ENCODE data around the gene GPD1. TPM values are rescaled to one million over a fixed set of nuclear protein-coding genes. Genes with fewer than 3 reads are reported as not detected.

Gene GPD1
- 1 to 10 TPM; 1.1 to 2.0 TPM for total RNA-seq
- polyA plus RNA-seq: not detected

DNA sequence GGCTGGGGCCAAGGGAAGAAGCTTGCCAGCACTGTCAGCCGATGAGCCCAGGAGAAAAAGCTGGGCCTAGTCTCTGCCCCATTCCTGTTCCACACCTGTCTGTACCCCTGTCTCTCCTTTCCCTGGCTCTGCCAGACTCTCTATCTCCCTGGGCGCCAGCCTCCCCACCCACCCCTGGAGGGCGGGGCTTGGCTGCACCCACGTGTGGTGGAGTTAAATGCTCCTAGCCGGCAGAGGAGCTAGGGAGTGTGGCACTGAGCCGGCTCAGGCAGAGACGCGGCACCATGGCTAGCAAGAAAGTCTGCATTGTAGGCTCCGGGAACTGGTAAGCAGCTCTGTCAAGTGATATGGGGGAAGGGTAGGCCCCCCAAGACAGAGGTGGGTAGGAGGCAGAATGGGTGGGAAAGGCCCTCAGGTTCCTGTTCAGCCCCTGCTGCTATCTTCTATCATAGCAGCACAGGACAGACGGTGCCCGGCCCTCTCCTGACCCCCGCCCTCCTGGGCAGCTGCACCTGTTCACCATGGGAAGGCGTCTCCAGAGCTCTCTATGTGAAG lies at the start of gene GPD1:
Gene GPD1 (plus strand): TSS at position 242 of the 555 bp plus-strand sequence. CDS start 43 bp downstream, at position 285.
- ChIA-PET CTCF (ENCODE audit: partially characterized antibody) (interaction anchor here (1.2 to 16.0 kb wide), 4 partner anchors 8 to 72 kb away, joined by 3 to 316 read pairs (median 20); partner anchors contain the start of genes CERS5, COX14 and SMARCD1), POLR2A (ENCODE audit: partially characterized antibody) (interaction anchor here (0.7 to 1.1 kb wide), 3 partner anchors 8 to 64 kb away, joined by 3 to 4 read pairs (median 3); partner anchors contain the start of genes CERS5 and COX14)
- Mint-ChIP-seq H3K27ac (peak within 1 kb of the TSS in 2 of 7 donors; percentile 30 to 64), H3K27me3 (peaks cover 0 to 1% of the 10 kb centered on the region in 2 donors), H3K4me3 (no peak within 1 kb of the TSS), H3K36me3 (peaks cover 13 to 29% of the 10 kb centered on the region in 2 donors), H3K4me1 (no peaks in the 10 kb centered on the region), H3K9me3 (no peaks in the 10 kb centered on the region)
- no peaks in the 10 kb centered on the region for H3K4me1 ChIP-seq (ENCODE audit: insufficient read depth, low read length)
- intact Hi-C loops (cut with micrococcal nuclease): no loop called here
- DNase-seq: no peak
- peaks cover 20% of the 10 kb centered on the region for H3K36me3 ChIP-seq (ENCODE audit: insufficient read depth, low read length)
- no peak within 1 kb of the TSS for H3K27ac ChIP-seq (ENCODE audit: low read depth, low read length)
- no peak within 1 kb of the TSS for H3K4me3 ChIP-seq (ENCODE audit: low read length in 2 of 2)
- no peaks in the 10 kb centered on the region for H3K9me3 ChIP-seq (ENCODE audit: control insufficient read depth in 1 of 2, low read length in 2 of 2)
- no peaks in the 10 kb centered on the region for H3K27me3 ChIP-seq (ENCODE audit: insufficient read depth, low read length)

DNA sequence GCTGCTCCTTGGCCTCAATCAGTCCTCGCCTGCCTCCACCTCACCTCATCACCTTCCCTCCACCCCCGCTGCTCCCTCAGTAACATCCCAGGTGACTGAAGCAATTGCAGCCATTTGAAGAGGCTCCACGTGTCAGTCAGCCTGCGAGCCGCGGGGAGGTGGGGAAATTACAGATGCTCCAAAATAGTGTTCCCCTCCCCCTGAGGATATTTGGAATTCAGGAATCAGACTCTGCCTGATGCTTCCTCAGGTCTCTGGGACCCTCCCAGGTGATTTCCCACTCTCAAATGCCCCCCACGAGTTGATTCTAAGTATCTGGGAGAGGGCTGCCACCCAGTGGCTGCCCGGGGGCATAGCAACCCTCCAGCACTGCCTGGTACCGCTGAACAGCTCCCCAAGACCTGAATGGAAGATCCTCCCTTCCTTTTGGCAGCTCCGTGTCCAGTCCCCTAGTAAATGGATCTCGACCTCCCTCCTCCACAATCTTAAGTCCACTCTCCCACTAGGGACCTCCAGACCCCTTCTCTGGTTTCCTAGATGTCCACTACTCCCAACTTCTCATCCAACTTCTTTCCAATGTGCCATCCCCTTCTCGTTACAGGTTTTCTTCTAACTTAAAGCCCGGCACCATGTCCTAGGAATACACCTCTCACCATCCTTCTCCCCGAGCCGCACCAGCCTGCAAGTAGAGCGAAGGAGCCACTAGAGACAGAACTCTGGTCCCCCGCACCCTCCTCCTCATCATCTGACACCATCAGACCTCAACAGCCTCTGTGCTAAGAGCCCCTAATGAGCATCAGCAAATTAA lies 47.8 kb upstream of the GPD1 start:
- H3K36me3 ChIP-seq (ENCODE audit: insufficient read depth, low read length): no peaks in the 10 kb centered on the region
- no peaks in the 10 kb centered on the region for H3K9me3 ChIP-seq (ENCODE audit: control insufficient read depth in 1 of 2, low read length in 2 of 2)
- ChIA-PET CTCF (ENCODE audit: partially characterized antibody) (interaction anchor here (0.8 to 4.5 kb wide), 18 partner anchors 8 to 770 kb away, joined by 3 to 75 read pairs (median 4); partner anchors contain the start of gene RACGAP1), POLR2A (ENCODE audit: partially characterized antibody) (interaction anchor here (1.8 to 2.0 kb wide), 2 partner anchors 56 to 89 kb away, joined by 4 to 6 read pairs; partner anchors contain the start of gene COX14)
- intact Hi-C loops (cut with micrococcal nuclease): loop anchor here (2.0 to 10.0 kb wide), 3 partner anchors 17 to 279 kb away; no protein-coding TSS in a partner anchor
- peak overlapping the region; percentile 43 to 94 (median 77) for H3K4me3 Mint-ChIP-seq
- peak; percentile 51 to 60 (median 54) for DNase-seq
- H3K36me3 Mint-ChIP-seq: no peaks in the 10 kb centered on the region
- no peak overlapping the region for H3K27ac ChIP-seq (ENCODE audit: low read depth, low read length)
- H3K4me3 ChIP-seq (ENCODE audit: low read length in 2 of 2): peak overlapping the region in 1 of 2 donors; percentile 15
- H3K9me3 Mint-ChIP-seq: no peaks in the 10 kb centered on the region
- peaks cover 17 to 35% (median 24%) of the 10 kb centered on the region in 4 donors for H3K4me1 Mint-ChIP-seq
- no peak overlapping the region for H3K27ac Mint-ChIP-seq
- H3K27me3 Mint-ChIP-seq: peaks cover 45 to 61% of the 10 kb centered on the region in 2 donors
- H3K4me1 ChIP-seq (ENCODE audit: insufficient read depth, low read length): peaks cover 24% of the 10 kb centered on the region
- peaks cover 22% of the 10 kb centered on the region for H3K27me3 ChIP-seq (ENCODE audit: insufficient read depth, low read length)

DNA sequence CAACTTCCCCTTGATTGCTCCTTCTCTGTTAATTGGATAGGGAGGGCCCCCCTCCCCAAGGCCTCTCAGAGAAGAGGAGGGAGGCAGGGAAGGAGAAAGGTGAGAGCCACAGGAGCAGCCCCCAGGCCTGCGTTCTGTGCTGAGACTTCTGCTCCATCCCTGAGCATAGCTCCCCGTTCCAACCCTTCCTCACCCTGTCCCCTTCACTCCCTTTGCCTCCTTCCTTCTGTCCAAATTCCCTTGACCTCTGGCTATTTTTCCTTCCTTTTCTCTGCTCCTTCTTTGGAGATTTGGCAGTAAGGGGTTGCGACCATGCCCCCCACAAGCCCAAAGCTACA lies 47.2 kb upstream of the GPD1 start:
- Mint-ChIP-seq H3K4me3 (peak overlapping the region in 7 of 8 donors; percentile 84 to 94 (median 91)), H3K27ac (peak overlapping the region in 1 of 7 donors; percentile 41), H3K9me3 (no peaks in the 10 kb centered on the region), H3K4me1 (peaks cover 17 to 37% (median 24%) of the 10 kb centered on the region in 4 donors), H3K27me3 (peaks cover 45 to 61% of the 10 kb centered on the region in 2 donors), H3K36me3 (no peaks in the 10 kb centered on the region)
- ChIA-PET POLR2A (ENCODE audit: partially characterized antibody) (interaction anchor here (1.8 to 2.0 kb wide), 2 partner anchors 55 to 89 kb away, joined by 4 to 6 read pairs; partner anchors contain the start of gene COX14), CTCF (ENCODE audit: partially characterized antibody) (interaction anchor here (0.9 to 4.5 kb wide), 14 partner anchors 10 to 769 kb away, joined by 3 to 75 read pairs (median 7); partner anchors contain the start of gene RACGAP1)
- Histone ChIP-seq H3K4me1 (ENCODE audit: insufficient read depth, low read length) (peaks cover 24% of the 10 kb centered on the region), H3K27ac (ENCODE audit: low read depth, low read length) (no peak overlapping the region), H3K4me3 (ENCODE audit: low read length in 2 of 2) (peak overlapping the region; percentile 34 to 52), H3K9me3 (ENCODE audit: control insufficient read depth in 1 of 2, low read length in 2 of 2) (no peaks in the 10 kb centered on the region), H3K36me3 (ENCODE audit: insufficient read depth, low read length) (no peaks in the 10 kb centered on the region), H3K27me3 (ENCODE audit: insufficient read depth, low read length) (peaks cover 22% of the 10 kb centered on the region)
- intact Hi-C loops (cut with micrococcal nuclease): loop anchor here (2.0 to 10.0 kb wide), 3 partner anchors 18 to 279 kb away; no protein-coding TSS in a partner anchor
- DNase-seq: no peak

DNA sequence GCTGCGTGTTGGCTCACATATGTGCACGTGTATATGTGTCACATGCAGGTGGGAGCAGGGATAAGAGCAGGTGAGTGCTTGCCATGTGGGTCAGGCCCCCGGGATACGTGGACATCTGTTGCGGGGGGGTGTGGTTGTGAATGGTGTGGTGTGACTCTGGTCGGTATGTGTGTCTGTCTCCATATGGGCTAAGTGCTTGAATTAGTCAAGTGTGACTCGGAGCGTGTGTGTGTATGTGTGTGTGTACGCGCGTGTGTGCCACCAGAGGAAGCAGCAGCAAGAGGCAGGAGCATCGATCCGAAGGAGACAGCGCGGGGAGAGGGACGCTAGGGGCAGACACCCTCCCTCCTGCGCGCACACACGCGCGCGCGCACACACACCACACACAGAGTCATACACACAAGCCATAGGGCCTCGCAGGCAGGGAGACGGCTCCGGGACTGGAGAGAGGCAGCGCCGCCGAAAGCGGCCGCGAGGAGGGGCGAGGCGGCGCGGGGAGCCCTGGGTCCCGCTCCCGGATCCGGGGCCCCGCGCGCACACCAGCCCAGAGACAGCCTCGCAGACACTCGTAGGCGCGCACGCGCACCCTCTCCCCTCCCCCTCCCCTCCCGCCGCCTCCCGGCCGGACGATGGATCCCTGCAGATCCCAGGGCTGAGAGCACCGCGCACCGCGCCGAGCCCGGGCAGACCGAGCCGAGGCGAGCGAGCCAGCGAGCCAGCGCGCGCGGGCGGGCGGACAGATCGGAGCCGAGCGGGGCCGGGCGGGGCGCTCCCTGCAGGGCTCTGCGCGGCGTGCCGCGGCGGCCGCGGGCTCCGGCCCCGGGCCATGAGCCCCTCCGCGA lies 46.6 kb upstream of the GPD1 start, which contains the start of gene ASIC1:
Gene ASIC1 (plus strand): TSS at position 597 of the 842 bp plus-strand sequence. CDS start 1,171 bp downstream, outside the sequence.
- Mint-ChIP-seq H3K4me1 (peaks cover 17 to 37% (median 24%) of the 10 kb centered on the region in 4 donors), H3K36me3 (no peaks in the 10 kb centered on the region), H3K9me3 (no peaks in the 10 kb centered on the region), H3K27me3 (peaks cover 41 to 57% of the 10 kb centered on the region in 2 donors), H3K4me3 (peak within 1 kb of the TSS; percentile 84 to 94 (median 90)), H3K27ac (peak within 1 kb of the TSS in 3 of 7 donors; percentile 7 to 41 (median 30))
- Histone ChIP-seq H3K27ac (ENCODE audit: low read depth, low read length) (no peak within 1 kb of the TSS), H3K27me3 (ENCODE audit: insufficient read depth, low read length) (peaks cover 20% of the 10 kb centered on the region), H3K4me1 (ENCODE audit: insufficient read depth, low read length) (peaks cover 24% of the 10 kb centered on the region), H3K36me3 (ENCODE audit: insufficient read depth, low read length) (no peaks in the 10 kb centered on the region), H3K4me3 (ENCODE audit: low read length in 2 of 2) (peak within 1 kb of the TSS; percentile 34 to 52), H3K9me3 (ENCODE audit: control insufficient read depth in 1 of 2, low read length in 2 of 2) (no peaks in the 10 kb centered on the region)
- intact Hi-C loops (cut with micrococcal nuclease): loop anchor here (2.0 to 10.0 kb wide), 3 partner anchors 18 to 280 kb away; no protein-coding TSS in a partner anchor
- DNase-seq: peak; percentile 23 to 67 (median 29)
- CTCF ChIA-PET (ENCODE audit: partially characterized antibody): interaction anchor here (1.1 to 4.5 kb wide), 10 partner anchors 10 to 190 kb away, joined by 3 to 75 read pairs (median 10); partner anchors contain the start of genes RACGAP1 and SMARCD1
- POLR2A ChIA-PET (ENCODE audit: partially characterized antibody): interaction anchor here (1.8 to 2.0 kb wide), 2 partner anchors 55 to 90 kb away, joined by 4 to 6 read pairs; partner anchors contain the start of gene COX14

DNA sequence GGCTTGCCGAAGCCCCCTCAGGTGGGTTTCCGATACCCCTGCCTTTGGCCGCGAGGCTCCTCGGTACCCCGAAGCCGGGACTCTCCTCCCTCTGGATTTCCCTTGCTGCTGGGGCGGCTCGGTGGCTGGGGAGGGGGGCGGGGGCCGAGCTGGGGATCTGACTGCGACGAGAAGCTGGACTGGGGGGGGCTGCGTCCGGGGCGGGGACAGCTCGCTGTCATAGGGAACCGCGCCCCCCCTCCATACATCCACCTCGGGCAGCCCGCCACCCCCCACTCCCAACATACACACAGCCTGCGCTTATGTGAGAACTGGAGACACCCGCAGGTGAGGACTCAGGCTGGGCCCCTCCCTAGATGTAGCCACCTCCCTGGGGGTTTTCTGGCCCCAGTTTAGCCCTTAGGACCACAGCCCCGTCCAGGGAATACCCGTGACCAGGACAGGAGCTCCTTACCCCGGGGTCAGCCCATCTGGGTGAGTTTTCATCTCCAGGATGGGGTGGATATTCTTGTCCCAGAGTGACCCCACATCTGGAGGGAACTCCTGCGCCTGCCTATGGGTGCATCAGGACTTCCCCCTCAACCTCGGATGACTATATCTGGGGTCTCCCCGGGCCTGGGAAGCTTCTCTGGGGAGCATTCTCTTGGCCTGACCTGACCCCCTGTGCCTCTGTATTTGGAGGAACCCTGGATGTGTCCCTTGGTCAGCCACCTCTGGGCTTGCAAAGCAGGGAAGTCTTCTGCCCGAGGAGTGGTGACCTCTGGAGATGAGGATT lies 45.7 kb upstream of the GPD1 start:
- no peak overlapping the region for H3K27ac Mint-ChIP-seq
- intact Hi-C loops (cut with micrococcal nuclease): loop anchor here (2.0 to 10.0 kb wide), 3 partner anchors 19 to 281 kb away; no protein-coding TSS in a partner anchor
- ChIA-PET POLR2A (ENCODE audit: partially characterized antibody) (no interaction called here), CTCF (ENCODE audit: partially characterized antibody) (interaction anchor here (1.2 to 2.9 kb wide), 4 partner anchors 11 to 90 kb away, joined by 3 to 17 read pairs (median 8); partner anchors contain the start of gene SMARCD1)
- peaks cover 37 to 52% of the 10 kb centered on the region in 2 donors for H3K27me3 Mint-ChIP-seq
- H3K27me3 ChIP-seq (ENCODE audit: insufficient read depth, low read length): peaks cover 15% of the 10 kb centered on the region
- peaks cover 17 to 37% (median 24%) of the 10 kb centered on the region in 4 donors for H3K4me1 Mint-ChIP-seq
- H3K36me3 Mint-ChIP-seq: no peaks in the 10 kb centered on the region
- H3K9me3 ChIP-seq (ENCODE audit: control insufficient read depth in 1 of 2, low read length in 2 of 2): no peaks in the 10 kb centered on the region
- no peaks in the 10 kb centered on the region for H3K36me3 ChIP-seq (ENCODE audit: insufficient read depth, low read length)
- H3K27ac ChIP-seq (ENCODE audit: low read depth, low read length): no peak overlapping the region
- H3K4me1 ChIP-seq (ENCODE audit: insufficient read depth, low read length): peaks cover 24% of the 10 kb centered on the region
- H3K9me3 Mint-ChIP-seq: no peaks in the 10 kb centered on the region
- H3K4me3 ChIP-seq (ENCODE audit: low read length in 2 of 2): no peak overlapping the region
- peak overlapping the region in 6 of 8 donors; percentile 33 to 74 (median 56) for H3K4me3 Mint-ChIP-seq
- no peak for DNase-seq
